Measurements from ENCODE around the gene HHIP. TPM values are rescaled to one million over a fixed set of nuclear protein-coding genes. Genes with fewer than 3 reads are reported as not detected.

HHIP gene
- polyA plus RNA-seq, 3 donors from 2014 or later = not detected

GRCh38 chr4:144701683-144702233 lies 55.8 kb downstream of the HHIP start:
- Mint-ChIP-seq H3K9me3 (peaks cover 0 to 6% (median 2%) of the 10 kb centered on the region in 6 donors), H3K27me3 (ENCODE audit: low read depth in 3 of 3) (peaks cover 0 to 2% (median 0%) of the 10 kb centered on the region in 3 donors), H3K4me1 (no peaks in the 10 kb centered on the region), H3K27ac (no peak overlapping the region), H3K4me3 (no peak overlapping the region), H3K36me3 (no peaks in the 10 kb centered on the region)
- DNase-seq = no peak

- no peak overlapping the region for H3K4me3 Mint-ChIP-seq
- H3K9me3 Mint-ChIP-seq = peaks cover 0 to 6% (median 2%) of the 10 kb centered on the region in 6 donors
- no peaks in the 10 kb centered on the region for H3K36me3 Mint-ChIP-seq
- no peaks in the 10 kb centered on the region for H3K4me1 Mint-ChIP-seq
- DNase-seq = no peak
- H3K27ac Mint-ChIP-seq = no peak overlapping the region
- peaks cover 0 to 2% (median 0%) of the 10 kb centered on the region in 3 donors for H3K27me3 Mint-ChIP-seq (ENCODE audit: low read depth in 3 of 3)
Measured at GRCh38 chr4:144703494-144703893, 57.5 kb downstream of the HHIP start.

GRCh38 chr4:144705601-144706590 lies 59.9 kb downstream of the HHIP start:
- DNase-seq = no peak
- Mint-ChIP-seq H3K27ac (no peak overlapping the region), H3K27me3 (ENCODE audit: low read depth in 3 of 3) (no peaks in the 10 kb centered on the region), H3K36me3 (no peaks in the 10 kb centered on the region), H3K9me3 (peaks cover 0 to 9% (median 2%) of the 10 kb centered on the region in 6 donors), H3K4me3 (no peak overlapping the region), H3K4me1 (no peaks in the 10 kb centered on the region)

- Mint-ChIP-seq H3K36me3 (no peaks in the 10 kb centered on the region), H3K4me3 (no peak overlapping the region), H3K27ac (no peak overlapping the region), H3K9me3 (peaks cover 0 to 5% (median 2%) of the 10 kb centered on the region in 6 donors), H3K27me3 (ENCODE audit: low read depth in 3 of 3) (peaks cover 0 to 1% (median 0%) of the 10 kb centered on the region in 3 donors), H3K4me1 (no peaks in the 10 kb centered on the region)
- DNase-seq = no peak
Measured at GRCh38 chr4:144709159-144709558, 63.2 kb downstream of the HHIP start.

- Mint-ChIP-seq H3K27me3 (ENCODE audit: low read depth in 3 of 3) (peaks cover 0 to 3% (median 0%) of the 10 kb centered on the region in 3 donors), H3K9me3 (peaks cover 0 to 5% (median 2%) of the 10 kb centered on the region in 6 donors), H3K4me1 (no peaks in the 10 kb centered on the region), H3K4me3 (no peak overlapping the region), H3K36me3 (no peaks in the 10 kb centered on the region), H3K27ac (no peak overlapping the region)
- no peak for DNase-seq
Measured at GRCh38 chr4:144709793-144710525, 64.0 kb downstream of the HHIP start.

- Mint-ChIP-seq H3K27me3 (ENCODE audit: low read depth in 3 of 3) (peaks cover 0 to 3% (median 0%) of the 10 kb centered on the region in 3 donors), H3K27ac (no peak overlapping the region), H3K4me3 (no peak overlapping the region), H3K36me3 (no peaks in the 10 kb centered on the region), H3K9me3 (peaks cover 0 to 6% (median 2%) of the 10 kb centered on the region in 6 donors), H3K4me1 (no peaks in the 10 kb centered on the region)
- no peak for DNase-seq
Measured at GRCh38 chr4:144710526-144710912, 64.6 kb downstream of the HHIP start.

GRCh38 chr4:144711700-144712456 lies 65.9 kb downstream of the HHIP start:
- no peak overlapping the region for H3K4me3 Mint-ChIP-seq
- H3K9me3 Mint-ChIP-seq = peaks cover 0 to 4% (median 0%) of the 10 kb centered on the region in 6 donors
- H3K27me3 Mint-ChIP-seq (ENCODE audit: low read depth in 3 of 3) = peaks cover 0 to 3% (median 0%) of the 10 kb centered on the region in 3 donors
- no peaks in the 10 kb centered on the region for H3K4me1 Mint-ChIP-seq
- DNase-seq = no peak
- H3K27ac Mint-ChIP-seq = no peak overlapping the region
- H3K36me3 Mint-ChIP-seq = no peaks in the 10 kb centered on the region

GRCh38 chr4:144712775-144713174 lies 66.8 kb downstream of the HHIP start:
- Mint-ChIP-seq H3K36me3 (no peaks in the 10 kb centered on the region), H3K4me3 (no peak overlapping the region), H3K9me3 (peaks cover 0 to 4% (median 0%) of the 10 kb centered on the region in 6 donors), H3K27ac (no peak overlapping the region), H3K27me3 (ENCODE audit: low read depth in 3 of 3) (peaks cover 0 to 3% (median 0%) of the 10 kb centered on the region in 3 donors), H3K4me1 (no peaks in the 10 kb centered on the region)
- DNase-seq = no peak

- H3K4me3 Mint-ChIP-seq = no peak overlapping the region
- no peaks in the 10 kb centered on the region for H3K36me3 Mint-ChIP-seq
- no peak overlapping the region for H3K27ac Mint-ChIP-seq
- peaks cover 0 to 5% (median 0%) of the 10 kb centered on the region in 6 donors for H3K9me3 Mint-ChIP-seq
- DNase-seq = no peak
- no peaks in the 10 kb centered on the region for H3K4me1 Mint-ChIP-seq
- H3K27me3 Mint-ChIP-seq (ENCODE audit: low read depth in 3 of 3) = peaks cover 0 to 3% (median 0%) of the 10 kb centered on the region in 3 donors
Measured at GRCh38 chr4:144714166-144714565, 68.2 kb downstream of the HHIP start.

- peaks cover 0 to 3% (median 0%) of the 10 kb centered on the region in 3 donors for H3K27me3 Mint-ChIP-seq (ENCODE audit: low read depth in 3 of 3)
- no peaks in the 10 kb centered on the region for H3K36me3 Mint-ChIP-seq
- H3K4me1 Mint-ChIP-seq = no peaks in the 10 kb centered on the region
- H3K9me3 Mint-ChIP-seq = peaks cover 0 to 5% (median 0%) of the 10 kb centered on the region in 6 donors
- no peak overlapping the region for H3K4me3 Mint-ChIP-seq
- H3K27ac Mint-ChIP-seq = no peak overlapping the region
- no peak for DNase-seq
Measured at GRCh38 chr4:144715230-144715629, 69.3 kb downstream of the HHIP start.

- Mint-ChIP-seq H3K4me3 (no peak overlapping the region), H3K36me3 (no peaks in the 10 kb centered on the region), H3K4me1 (no peaks in the 10 kb centered on the region), H3K9me3 (peaks cover 0 to 5% (median 0%) of the 10 kb centered on the region in 6 donors), H3K27me3 (ENCODE audit: low read depth in 3 of 3) (peaks cover 0 to 3% (median 0%) of the 10 kb centered on the region in 3 donors), H3K27ac (no peak overlapping the region)
- DNase-seq = no peak
Measured at GRCh38 chr4:144716778-144717177, 70.8 kb downstream of the HHIP start.

- no peak for DNase-seq
- Mint-ChIP-seq H3K4me1 (no peaks in the 10 kb centered on the region), H3K4me3 (no peak overlapping the region), H3K36me3 (no peaks in the 10 kb centered on the region), H3K27me3 (ENCODE audit: low read depth in 3 of 3) (peaks cover 0 to 2% (median 0%) of the 10 kb centered on the region in 3 donors), H3K27ac (no peak overlapping the region), H3K9me3 (peaks cover 0 to 5% (median 0%) of the 10 kb centered on the region in 6 donors)
Measured at GRCh38 chr4:144718958-144719512, 73.1 kb downstream of the HHIP start.

GRCh38 chr4:144720491-144720890 lies 74.5 kb downstream of the HHIP start:
- Mint-ChIP-seq H3K4me1 (no peaks in the 10 kb centered on the region), H3K4me3 (no peak overlapping the region), H3K27me3 (ENCODE audit: low read depth in 3 of 3) (no peaks in the 10 kb centered on the region), H3K9me3 (peaks cover 0 to 3% (median 0%) of the 10 kb centered on the region in 6 donors), H3K27ac (no peak overlapping the region), H3K36me3 (no peaks in the 10 kb centered on the region)
- DNase-seq = no peak

Data from immature natural killer cell (primary cell).